Measurements from ENCODE around the gene LIPM.

DNA sequence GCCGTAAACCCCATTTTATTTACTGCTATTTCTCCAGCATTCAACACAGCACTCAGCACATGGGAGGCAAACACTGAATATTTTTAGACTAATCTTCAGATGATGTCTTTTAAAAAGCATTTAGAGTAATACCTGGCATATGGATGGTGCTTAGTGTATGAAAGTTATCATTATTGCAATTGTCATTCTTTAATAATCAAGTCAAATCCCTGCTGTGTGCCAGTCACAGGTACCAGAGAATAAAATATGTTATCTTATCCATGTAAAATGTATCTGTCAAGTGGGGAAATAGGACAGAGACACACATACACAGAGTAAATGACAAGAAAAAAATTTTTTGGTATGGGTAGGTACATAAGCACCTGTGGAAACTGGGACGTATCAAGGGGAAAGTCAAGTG lies 30.6 kb downstream of the LIPM start:
- no peak for TF ChIP-seq POLR2A (IDR thresholded peaks at IDR 0.05)
- TF ChIP-seq, protein P1, sequence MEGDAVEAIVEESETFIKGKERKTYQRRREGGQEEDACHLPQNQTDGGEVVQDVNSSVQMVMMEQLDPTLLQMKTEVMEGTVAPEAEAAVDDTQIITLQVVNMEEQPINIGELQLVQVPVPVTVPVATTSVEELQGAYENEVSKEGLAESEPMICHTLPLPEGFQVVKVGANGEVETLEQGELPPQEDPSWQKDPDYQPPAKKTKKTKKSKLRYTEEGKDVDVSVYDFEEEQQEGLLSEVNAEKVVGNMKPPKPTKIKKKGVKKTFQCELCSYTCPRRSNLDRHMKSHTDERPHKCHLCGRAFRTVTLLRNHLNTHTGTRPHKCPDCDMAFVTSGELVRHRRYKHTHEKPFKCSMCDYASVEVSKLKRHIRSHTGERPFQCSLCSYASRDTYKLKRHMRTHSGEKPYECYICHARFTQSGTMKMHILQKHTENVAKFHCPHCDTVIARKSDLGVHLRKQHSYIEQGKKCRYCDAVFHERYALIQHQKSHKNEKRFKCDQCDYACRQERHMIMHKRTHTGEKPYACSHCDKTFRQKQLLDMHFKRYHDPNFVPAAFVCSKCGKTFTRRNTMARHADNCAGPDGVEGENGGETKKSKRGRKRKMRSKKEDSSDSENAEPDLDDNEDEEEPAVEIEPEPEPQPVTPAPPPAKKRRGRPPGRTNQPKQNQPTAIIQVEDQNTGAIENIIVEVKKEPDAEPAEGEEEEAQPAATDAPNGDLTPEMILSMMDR (IDR thresholded peaks at IDR 0.05 in 8 of 11, conservative IDR thresholded peaks at IDR 0.05 in 3 of 11): no peak
